Caco-2 (cell line): ENCODE results near the gene DPP4. TPM values are rescaled to one million over a fixed set of nuclear protein-coding genes. Genes with fewer than 3 reads are reported as not detected.

Experiments
- BruUV-seq: library from RNA; stranded (reverse); fragments of 400-500 nt; replicated peaks from 2 replicates; lab custom pipeline; 2021; lab: Mats Ljungman, UMichigan
- CTCF ChIA-PET: fragments of 300-600 bp; sonication (Branson Sonifier 250); formaldehyde crosslinking; loops from one replicate; lab custom pipeline; 2022; ENCODE audit warnings: antibody characterized with exemption; lab: Charles Lee
- POLR2A ChIA-PET: fragments of 300-600 bp; sonication (Branson Sonifier 250); formaldehyde crosslinking; loops from one replicate; lab custom pipeline; 2022; ENCODE audit warnings: antibody characterized with exemption; lab: Charles Lee
- DNase-seq, 2 experiments: peaks; one replicate each; pipeline versions ENCODE4 v3.0.0 to v3.0.0-alpha.2; 2020 to 2022
- H3K27me3 ChIP-seq: replicated peaks from 2 replicates; pipeline ENCODE4 v1.6.0; 2011; ENCODE audit warnings: low read length; ENCODE audit not compliant: control insufficient read depth, insufficient read depth
- H3K36me3 ChIP-seq: 2 replicates; pipeline ENCODE4 v1.5.1; 2011; ENCODE audit warnings: low read length; ENCODE audit not compliant: control insufficient read depth, insufficient read depth
- H3K4me1 ChIP-seq: fragments of 250-450 bp; sonication (Bioruptor Pico); 2 replicates; pipeline ENCODE4 v1.5.1; 2020; ENCODE audit warnings: mild to moderate bottlenecking
- H3K4me3 ChIP-seq: 2 replicates; pipeline ENCODE4 v1.5.1; 2011; ENCODE audit warnings: low read depth, mild to moderate bottlenecking, control low read depth, low read length
- H3K9me3 ChIP-seq: fragments of 250-450 bp; sonication (Bioruptor Pico); 2 replicates; pipeline ENCODE4 v1.5.1; 2020; ENCODE audit warnings: mild to moderate bottlenecking, moderate library complexity
- H3K27ac Mint-ChIP-seq: one replicate; pipeline ENCODE4 v1.8.0; 2022; ENCODE audit warnings: mixed read lengths; ENCODE audit not compliant: unreplicated experiment
- H3K27me3 Mint-ChIP-seq: one replicate; pipeline ENCODE4 v1.8.0; 2022; ENCODE audit warnings: mixed read lengths; ENCODE audit not compliant: insufficient read depth, unreplicated experiment
- H3K36me3 Mint-ChIP-seq: one replicate; pipeline ENCODE4 v1.8.0; 2022; ENCODE audit warnings: mild to moderate bottlenecking, mixed read lengths; ENCODE audit not compliant: insufficient read depth, unreplicated experiment
- H3K4me1 Mint-ChIP-seq: one replicate; pipeline ENCODE4 v1.8.0; 2022; ENCODE audit warnings: low read depth, mixed read lengths; ENCODE audit not compliant: unreplicated experiment
- H3K4me3 Mint-ChIP-seq: one replicate; pipeline ENCODE4 v1.8.0; 2022; ENCODE audit warnings: mild to moderate bottlenecking, moderate library complexity, mixed read lengths; ENCODE audit not compliant: unreplicated experiment
- H3K9me3 Mint-ChIP-seq: one replicate; pipeline ENCODE4 v1.8.0; 2022; ENCODE audit warnings: mixed read lengths; ENCODE audit not compliant: unreplicated experiment
- intact Hi-C: fragments of 100-400 bp; cut with micrococcal nuclease; formaldehyde crosslinking; loops from one replicate; pipeline ENCODE4 v1.10.0; 2022; ENCODE audit not compliant: unreplicated experiment
- total RNA-seq: library from RNA; stranded (reverse); gene quantifications from 2 replicates; pipeline ENCODE4 v1.2.3, GENCODE V29; 2022
- TF ChIP-seq, protein P1 (sequence below), 2 experiments: fragments of 200-600 bp in 1 of 2; IDR thresholded peaks; 1 replicate in 1 of 2; 2 replicates in 1 of 2; pipeline versions ENCODE4 v1.5.1 to v1.8.0; 2011 to 2022; ENCODE audit warnings: antibody characterized with exemption in 1 of 2, control low read depth in 1 of 2, inconsistent platforms in 1 of 2, low read depth in 1 of 2, low read length in 1 of 2, mild to moderate bottlenecking in 1 of 2, moderate library complexity in 1 of 2; ENCODE audit not compliant: insufficient read depth in 1 of 2, severe bottlenecking in 1 of 2, unreplicated experiment in 1 of 2

The DPP4 gene
- total RNA-seq, 1 experiment from 2014 or later = 190 TPM

DNA sequence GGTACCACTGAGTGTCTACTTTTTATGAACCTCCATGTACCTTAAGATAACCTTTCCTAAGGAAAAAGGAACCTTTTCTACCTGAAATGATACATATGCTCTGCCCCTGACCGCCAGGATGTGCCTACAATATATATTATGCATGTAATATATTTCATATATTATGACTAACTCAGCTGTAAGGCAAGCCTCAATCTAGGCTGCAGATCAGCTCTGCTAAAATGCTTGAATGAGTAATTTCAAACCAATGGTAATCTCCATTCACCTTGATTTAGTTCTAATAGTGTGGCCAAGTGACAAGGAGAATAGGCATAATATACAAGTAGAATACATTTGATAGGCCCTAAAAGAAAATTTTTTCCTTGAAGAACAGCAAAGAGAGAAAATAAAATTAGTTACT, 101.8 kb downstream of the DPP4 start:
- no peak for DNase-seq
- intact Hi-C loops = no loop called here
- Histone ChIP-seq H3K27me3 (no peaks in the 10 kb centered on the region; the same call in 1 of the 2 replicates), H3K4me1 (no peaks in the 10 kb centered on the region), H3K4me3 (no peak overlapping the region), H3K36me3 (no peaks in the 10 kb centered on the region), H3K9me3 (no peaks in the 10 kb centered on the region)
- Mint-ChIP-seq H3K27me3 (peaks cover 9% of the 10 kb centered on the region), H3K36me3 (no peaks in the 10 kb centered on the region), H3K4me1 (no peaks in the 10 kb centered on the region), H3K9me3 (no peaks in the 10 kb centered on the region), H3K4me3 (no peak overlapping the region), H3K27ac (no peak overlapping the region)
- ChIA-PET POLR2A (interaction anchor here (0.6 kb wide), 1 partner anchor 1979 kb away, joined by 3 read pairs; no protein-coding TSS in a partner anchor), CTCF (no interaction called here)
- no TSS peak for BruUV-seq
- TF ChIP-seq, protein P1, sequence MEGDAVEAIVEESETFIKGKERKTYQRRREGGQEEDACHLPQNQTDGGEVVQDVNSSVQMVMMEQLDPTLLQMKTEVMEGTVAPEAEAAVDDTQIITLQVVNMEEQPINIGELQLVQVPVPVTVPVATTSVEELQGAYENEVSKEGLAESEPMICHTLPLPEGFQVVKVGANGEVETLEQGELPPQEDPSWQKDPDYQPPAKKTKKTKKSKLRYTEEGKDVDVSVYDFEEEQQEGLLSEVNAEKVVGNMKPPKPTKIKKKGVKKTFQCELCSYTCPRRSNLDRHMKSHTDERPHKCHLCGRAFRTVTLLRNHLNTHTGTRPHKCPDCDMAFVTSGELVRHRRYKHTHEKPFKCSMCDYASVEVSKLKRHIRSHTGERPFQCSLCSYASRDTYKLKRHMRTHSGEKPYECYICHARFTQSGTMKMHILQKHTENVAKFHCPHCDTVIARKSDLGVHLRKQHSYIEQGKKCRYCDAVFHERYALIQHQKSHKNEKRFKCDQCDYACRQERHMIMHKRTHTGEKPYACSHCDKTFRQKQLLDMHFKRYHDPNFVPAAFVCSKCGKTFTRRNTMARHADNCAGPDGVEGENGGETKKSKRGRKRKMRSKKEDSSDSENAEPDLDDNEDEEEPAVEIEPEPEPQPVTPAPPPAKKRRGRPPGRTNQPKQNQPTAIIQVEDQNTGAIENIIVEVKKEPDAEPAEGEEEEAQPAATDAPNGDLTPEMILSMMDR (IDR thresholded peaks at IDR 0.05; ENCODE audit: insufficient read depth in 1 of 2, low read depth in 1 of 2, low read length in 1 of 2, severe bottlenecking in 1 of 2, unreplicated experiment in 1 of 2) = no peak

DNA sequence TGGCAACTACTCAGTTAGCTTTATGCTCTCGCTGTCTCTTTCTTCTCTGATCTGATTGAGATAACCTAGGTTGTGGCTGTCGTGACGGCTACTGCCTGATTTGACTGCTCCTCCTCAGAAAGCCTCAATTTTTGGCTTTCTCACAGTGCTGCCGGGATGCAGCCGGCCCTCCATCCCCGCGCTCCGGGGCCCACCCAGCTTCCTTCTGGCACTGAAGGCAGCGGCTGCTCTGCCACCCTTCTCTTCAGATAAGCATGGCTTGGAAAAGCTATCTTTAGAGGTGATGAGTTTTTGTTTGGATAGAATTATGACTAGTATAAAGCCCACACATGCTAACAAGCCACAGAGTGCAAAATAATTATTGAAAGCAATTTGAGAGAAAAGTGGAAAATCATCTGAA, 102.5 kb downstream of the DPP4 start:
- Mint-ChIP-seq H3K36me3 (no peaks in the 10 kb centered on the region), H3K27ac (no peak overlapping the region), H3K4me1 (no peaks in the 10 kb centered on the region), H3K9me3 (no peaks in the 10 kb centered on the region), H3K4me3 (no peak overlapping the region), H3K27me3 (peaks cover 9% of the 10 kb centered on the region)
- intact Hi-C loops = no loop called here
- ChIA-PET CTCF (no interaction called here), POLR2A (interaction anchor here (0.6 to 0.7 kb wide), 2 partner anchors 98 to 1978 kb away, joined by 3 read pairs; no protein-coding TSS in a partner anchor)
- Histone ChIP-seq H3K27me3 (no peaks in the 10 kb centered on the region; the same call in 1 of the 2 replicates), H3K4me1 (no peaks in the 10 kb centered on the region), H3K9me3 (no peaks in the 10 kb centered on the region), H3K36me3 (no peaks in the 10 kb centered on the region), H3K4me3 (no peak overlapping the region)
- no peak for DNase-seq
- TF ChIP-seq, protein P1 (IDR thresholded peaks at IDR 0.05; ENCODE audit: insufficient read depth in 1 of 2, low read depth in 1 of 2, low read length in 1 of 2, severe bottlenecking in 1 of 2, unreplicated experiment in 1 of 2) = no peak
- BruUV-seq = no TSS peak

DNA sequence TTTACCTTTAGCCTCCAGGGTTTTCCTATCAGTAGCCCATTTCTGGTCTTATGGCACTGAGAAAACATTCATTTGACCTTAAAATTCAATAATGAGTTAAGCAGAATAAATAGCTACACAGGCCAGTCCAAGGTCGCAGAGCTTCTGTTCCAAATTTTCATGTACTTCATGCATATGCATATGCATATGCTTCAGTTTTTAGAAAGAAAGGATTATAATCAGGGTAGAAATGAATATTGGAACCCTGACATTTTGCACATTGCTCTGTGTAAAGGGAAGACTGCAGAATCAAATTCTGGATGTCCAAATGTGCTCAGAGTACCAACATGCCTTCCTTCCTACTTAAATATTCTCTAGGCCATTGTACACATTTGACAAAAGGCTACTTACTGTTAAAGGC, 104.9 kb downstream of the DPP4 start:
- DNase-seq = no peak
- Mint-ChIP-seq H3K9me3 (no peaks in the 10 kb centered on the region), H3K27ac (no peak overlapping the region), H3K36me3 (no peaks in the 10 kb centered on the region), H3K27me3 (peaks cover 3% of the 10 kb centered on the region), H3K4me1 (no peaks in the 10 kb centered on the region), H3K4me3 (no peak overlapping the region)
- POLR2A ChIA-PET = no interaction called here
- no peaks in the 10 kb centered on the region for H3K4me1 ChIP-seq
- H3K4me3 ChIP-seq = no peak overlapping the region
- H3K36me3 ChIP-seq = no peaks in the 10 kb centered on the region
- CTCF ChIA-PET = no interaction called here
- TF ChIP-seq, protein P1 (IDR thresholded peaks at IDR 0.05; ENCODE audit: insufficient read depth in 1 of 2, low read depth in 1 of 2, low read length in 1 of 2, severe bottlenecking in 1 of 2, unreplicated experiment in 1 of 2) = no peak
- H3K27me3 ChIP-seq = no peaks in the 10 kb centered on the region; the same call in 1 of the 2 replicates
- BruUV-seq = no TSS peak
- H3K9me3 ChIP-seq = no peaks in the 10 kb centered on the region
- intact Hi-C loops = no loop called here
